ENCODE measurements around the gene PKD1L1.
A peak's percentile ranks its signal among the peaks of the same experiment; 100 is the strongest.
"Not testable (repeated sequence)": the region's sequence is repeated elsewhere in the genome, so short reads cannot be mapped to it uniquely, and the experiment has no call there.

The PKD1L1 gene

DNA sequence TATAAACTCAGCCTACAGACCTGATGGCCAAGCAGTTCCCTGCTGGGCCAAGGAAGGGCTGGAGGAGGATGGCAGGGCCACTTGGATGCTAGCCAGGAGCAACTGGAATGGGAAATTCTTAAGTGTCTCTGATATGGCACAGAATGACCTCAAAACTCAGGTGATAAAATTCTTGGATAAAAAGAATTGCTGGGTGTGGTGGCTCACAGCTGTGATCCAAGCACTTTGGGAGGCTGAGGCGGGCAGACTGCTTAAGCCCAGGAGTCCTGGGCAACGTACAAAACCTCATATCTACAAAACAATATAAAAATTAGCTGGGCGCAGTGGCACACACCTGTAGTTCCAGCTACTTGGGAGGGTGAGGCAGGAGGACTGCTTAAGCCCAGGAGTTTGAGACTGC, 14.0 kb upstream of the PKD1L1 start:
- DNase-seq (ENCODE audit: low read depth): no peak

DNA sequence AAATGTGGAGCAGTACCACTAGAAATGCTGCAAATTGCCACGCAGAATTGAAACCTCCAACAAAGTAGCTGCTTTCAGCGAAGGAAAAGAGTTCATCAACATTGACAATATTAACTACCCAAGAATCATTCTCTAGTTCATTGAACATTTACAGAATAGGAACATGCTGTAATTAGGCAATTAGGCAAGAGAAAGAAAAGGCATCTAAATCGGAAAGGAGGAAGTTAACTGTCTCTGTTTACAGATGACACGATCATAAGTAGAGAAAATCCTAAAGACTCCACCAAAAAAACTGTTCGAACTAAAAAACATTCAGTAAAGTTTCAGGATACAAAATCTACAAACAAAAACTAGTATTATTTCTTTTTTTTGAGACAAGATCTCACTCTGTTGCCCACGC, 8.9 kb upstream of the PKD1L1 start:
- no peak for DNase-seq (ENCODE audit: low read depth)

DNA sequence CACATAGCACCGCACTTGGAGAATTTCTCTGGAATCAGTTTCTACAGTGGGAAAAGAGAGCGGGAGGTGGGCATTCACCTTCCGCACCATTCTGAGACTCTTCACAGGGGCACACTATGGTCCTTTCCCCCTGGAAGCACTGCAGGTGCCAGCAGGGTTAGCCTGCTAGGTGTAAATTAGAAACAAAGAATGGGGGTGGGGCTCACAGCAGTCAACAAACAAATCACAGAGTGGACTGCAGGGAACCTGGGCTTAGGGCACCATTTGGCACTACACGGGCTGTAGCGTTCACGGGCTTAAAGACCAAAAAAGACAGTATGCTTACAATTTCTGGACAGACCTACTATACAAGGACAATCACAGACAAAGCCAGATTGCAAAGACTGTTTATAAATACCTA, 8.0 kb upstream of the PKD1L1 start:
- DNase-seq (ENCODE audit: low read depth): no peak

DNA sequence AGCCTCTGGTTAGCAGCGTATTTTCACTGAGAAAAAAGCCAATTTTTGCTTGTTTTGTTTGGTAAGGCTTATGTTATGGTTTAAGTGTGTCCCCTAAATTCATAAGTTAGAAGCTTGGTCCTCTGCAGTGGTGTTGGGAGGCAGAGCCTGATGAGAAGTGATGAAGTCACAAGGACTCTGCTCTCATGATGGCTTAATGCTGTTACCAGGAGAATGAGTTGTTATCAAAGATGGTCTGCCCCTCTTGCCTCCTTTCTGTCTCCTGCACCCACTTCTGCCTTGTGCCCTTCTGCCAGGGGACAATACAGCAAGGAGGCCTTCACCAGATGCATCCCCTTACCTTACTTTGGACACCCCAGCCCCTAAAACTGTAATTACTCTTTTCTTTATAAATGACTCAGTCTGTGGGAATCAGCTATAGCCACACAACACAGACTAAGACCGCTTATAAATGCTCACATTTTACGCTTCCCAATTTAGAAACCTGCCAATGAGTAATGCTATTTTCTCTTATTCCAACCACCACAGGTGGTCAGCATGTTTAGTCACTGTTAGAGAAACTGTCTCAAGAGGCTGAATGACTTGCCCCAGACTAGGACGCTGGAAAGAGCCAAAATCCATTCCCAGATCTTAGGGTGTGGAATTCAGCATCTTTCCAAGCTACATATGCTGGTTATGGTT, 6.1 kb upstream of the PKD1L1 start:
- DNase-seq (ENCODE audit: low read depth): no peak

DNA sequence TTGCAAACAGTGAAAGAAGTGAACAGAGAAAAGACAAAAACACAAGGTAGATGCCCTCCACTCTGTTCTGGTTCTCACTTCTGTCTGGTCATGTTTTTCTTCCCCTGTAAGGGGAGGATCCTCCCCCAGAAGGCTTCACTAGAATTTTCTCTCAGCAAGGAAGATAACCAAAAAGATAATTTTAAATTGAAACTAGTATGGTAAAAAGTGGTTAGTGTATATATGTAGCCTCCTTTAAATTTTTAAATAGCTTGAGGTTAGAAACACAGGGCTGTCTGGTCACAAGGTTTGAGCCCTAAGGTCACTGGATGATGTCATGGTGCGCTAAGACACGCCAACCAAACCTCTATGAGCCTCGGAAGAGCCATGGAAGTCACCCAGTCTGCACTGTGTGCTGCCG, 5.6 kb upstream of the PKD1L1 start:
- DNase-seq (ENCODE audit: low read depth): no peak

DNA sequence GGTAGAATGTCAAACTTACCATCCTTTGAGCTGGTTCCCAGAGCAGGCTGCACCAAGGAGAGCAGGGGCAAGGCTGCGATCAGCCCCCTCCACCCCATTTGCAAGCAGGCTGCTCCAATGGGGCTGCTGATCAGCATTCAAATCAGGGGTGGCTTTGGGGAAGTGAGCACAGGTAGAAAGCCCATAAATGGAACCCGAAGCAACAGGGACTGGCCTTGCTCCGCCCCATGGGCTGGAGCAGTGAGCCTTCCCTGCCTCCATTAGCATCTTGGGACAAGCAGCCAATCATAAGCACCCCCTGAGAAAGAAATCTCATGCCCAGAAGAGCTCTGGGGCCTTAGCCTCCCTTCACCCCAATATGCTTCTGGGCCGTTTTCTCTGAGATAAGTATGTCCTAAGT, 4.0 kb upstream of the PKD1L1 start:
- no peak for DNase-seq (ENCODE audit: low read depth)

DNA sequence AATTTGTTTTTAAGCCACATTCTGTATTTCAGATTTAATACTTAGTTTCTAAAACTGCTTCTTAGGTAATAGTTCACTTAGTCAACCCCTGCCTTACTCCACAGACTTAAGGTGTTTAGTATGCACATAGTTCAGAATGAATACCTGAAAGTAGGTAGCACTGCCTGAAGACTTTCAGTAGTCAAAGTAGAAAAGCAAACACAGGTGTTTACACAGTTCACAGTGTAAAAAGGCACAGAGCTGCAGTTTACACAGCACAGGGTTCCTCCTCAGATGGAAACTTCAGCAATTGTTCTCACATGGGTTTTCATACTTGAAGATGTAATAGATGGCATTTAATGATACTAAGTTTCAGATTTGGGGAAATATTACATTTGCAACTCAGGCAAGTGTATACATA, 3.1 kb upstream of the PKD1L1 start:
- DNase-seq (ENCODE audit: low read depth): no peak

DNA sequence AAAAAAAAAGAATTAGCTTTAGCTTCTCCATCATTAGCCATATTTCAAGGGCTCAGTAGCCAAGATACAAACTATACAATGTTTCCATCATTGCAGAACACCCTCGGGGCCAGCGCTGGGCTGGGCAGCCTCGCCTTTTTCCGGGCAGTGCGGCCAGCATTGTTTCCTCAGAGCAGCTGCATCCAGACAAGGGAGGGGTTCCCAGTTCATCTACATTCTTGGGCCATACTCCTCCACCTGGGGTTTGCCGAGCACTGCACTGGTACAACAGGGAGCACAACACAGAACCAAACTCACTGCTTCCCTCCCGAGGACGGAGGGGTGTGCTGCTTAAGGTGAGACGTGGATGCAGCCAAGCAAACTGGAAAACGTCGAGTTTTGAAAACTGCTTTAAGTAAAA, 2.4 kb upstream of the PKD1L1 start:
- DNase-seq (ENCODE audit: low read depth): no peak

DNA sequence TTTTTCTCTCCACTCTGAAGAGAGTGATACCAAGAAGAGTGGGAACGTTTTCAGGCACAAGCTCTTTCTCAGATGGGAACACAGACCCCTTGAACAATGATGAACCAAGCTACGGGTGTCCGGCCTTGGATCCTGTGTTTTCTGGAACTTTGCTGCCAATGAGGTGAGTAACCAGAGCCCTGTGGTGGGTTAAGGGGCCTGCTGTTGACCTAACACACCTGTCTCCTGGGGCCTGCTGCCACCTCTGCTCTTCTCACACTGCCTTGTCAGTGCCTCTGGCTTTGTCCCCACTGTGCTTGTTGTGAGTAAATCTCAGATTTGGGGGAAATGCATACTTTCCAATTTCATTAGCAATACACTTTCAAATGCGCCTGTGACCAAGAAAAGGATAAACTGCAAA, 1.4 kb upstream of the PKD1L1 start:
- DNase-seq (ENCODE audit: low read depth): no peak

DNA sequence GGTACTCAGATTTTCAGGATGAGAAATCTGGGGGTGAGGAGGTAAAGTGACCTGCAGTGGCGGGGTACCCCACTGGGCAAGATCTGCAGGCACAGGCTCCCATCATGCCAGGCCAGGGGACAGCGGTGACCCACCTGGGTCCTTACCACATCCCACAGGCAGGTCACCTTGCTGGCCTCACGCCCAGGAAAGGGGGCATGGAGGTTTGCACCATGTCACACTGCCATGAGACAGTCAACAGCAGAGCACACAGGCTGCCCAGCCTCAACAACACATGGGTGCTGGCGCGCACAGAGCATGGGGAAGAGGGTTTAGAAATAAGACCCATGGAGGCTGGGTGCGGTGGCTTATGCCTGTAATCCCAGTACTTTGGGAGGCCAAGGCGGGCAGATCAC, 914 bp downstream of the PKD1L1 start:
- no peak for DNase-seq (ENCODE audit: low read depth)

DNA sequence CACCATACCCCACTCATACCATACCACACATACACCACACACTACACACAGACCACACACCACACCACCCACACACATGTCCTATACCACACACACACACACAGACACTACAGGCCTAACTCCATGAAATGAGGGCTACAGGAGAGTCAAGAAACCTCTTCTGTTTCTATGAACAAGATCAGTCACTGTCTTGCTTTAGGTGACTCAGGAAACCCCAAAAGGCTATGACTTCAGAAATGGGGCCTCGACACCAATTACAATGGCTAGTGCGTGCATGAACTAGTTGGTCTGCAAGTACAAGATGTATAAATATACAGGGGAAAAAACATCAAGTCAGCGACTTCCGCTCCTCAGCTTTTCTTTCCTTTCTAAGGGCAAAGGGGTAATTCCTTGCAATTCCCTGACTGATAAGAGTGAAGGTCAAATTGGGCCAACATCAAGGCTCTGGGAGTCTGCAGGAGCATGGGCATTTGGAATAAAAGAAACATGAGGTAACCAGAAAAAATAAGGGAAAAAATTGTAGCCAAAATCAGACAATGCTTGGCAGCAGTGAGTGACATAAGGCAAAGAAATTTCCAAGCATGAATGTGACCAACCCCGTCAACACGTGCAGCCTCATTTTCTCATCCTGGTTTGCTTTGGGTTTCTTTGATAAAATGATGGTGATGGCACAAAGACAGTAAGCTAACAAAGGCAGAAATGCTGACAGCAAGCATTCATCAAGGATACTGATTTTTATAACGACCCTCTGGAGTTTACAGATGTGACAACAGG, 1.5 kb downstream of the PKD1L1 start:
- no peak for DNase-seq (ENCODE audit: low read depth)

DNA sequence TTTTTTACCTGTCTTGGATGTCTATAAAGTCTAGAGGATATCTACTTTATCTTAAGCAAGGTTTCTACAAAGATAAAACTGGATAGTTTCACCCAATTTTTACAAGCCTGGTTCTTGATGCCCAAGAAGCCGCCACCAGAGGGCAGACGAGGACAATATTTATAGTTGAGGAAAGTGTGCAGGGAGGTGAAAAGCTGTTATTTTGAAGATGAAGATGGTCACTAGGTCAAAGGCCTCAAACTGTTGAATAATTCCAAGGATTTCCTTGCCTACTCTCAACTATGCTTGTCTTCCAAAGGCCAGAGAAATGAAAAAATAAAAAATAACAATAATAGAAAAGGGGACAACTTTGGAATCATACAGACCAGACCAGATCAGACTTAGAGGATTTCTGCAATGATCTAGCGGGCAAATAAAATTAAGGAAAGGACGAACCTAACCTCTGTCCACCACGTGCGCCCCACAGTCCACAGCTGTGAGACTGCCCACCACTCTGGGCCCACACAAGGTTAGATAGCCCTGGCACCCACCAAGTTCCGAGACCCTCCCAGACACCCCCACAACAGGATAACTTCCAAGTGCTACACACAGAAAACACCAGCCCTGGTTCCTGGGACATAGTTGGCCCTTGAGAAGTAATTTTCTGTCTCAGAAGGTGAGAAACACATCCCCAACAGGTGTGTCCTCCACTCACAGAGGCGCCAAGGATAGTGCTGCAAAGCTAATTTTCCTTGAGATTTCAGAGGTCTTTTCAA, 2.8 kb downstream of the PKD1L1 start:
- DNase-seq (ENCODE audit: low read depth): no peak

DNA sequence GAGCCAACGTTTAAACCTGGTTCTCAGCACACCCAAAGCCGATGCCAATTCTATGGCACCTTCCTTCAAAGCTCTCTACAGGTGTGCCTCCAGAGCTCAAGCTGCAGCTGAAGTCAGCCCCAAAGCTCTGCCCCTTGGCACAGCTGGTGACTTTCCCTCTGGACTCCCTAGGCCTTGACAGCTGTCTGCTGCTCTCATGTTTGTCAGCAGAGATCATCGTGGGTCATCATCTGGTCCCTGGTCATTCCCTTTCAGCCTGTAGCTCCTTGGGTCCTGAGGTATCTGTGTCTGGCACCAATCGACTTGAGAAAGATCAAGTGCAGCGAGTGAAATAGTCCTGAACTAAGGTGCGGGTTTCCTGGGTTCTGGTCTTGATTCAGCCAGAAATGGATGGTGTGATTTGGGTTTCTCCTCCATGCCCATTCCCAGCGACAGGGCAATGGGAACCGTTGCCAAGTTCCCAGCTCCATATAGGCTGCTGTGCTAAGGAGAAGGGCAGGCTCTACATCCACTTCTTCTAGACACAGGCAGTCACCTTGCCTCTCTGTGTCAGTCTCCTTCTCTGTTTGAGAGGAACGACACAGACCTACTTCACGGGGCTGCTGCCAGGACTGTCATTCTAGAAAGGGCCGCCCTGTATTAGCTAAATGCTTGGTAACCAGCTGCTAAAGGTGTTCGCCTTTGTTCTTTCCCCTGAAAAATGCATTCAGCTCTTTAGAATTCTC, 3.6 kb downstream of the PKD1L1 start:
- no peak for DNase-seq (ENCODE audit: low read depth)

DNA sequence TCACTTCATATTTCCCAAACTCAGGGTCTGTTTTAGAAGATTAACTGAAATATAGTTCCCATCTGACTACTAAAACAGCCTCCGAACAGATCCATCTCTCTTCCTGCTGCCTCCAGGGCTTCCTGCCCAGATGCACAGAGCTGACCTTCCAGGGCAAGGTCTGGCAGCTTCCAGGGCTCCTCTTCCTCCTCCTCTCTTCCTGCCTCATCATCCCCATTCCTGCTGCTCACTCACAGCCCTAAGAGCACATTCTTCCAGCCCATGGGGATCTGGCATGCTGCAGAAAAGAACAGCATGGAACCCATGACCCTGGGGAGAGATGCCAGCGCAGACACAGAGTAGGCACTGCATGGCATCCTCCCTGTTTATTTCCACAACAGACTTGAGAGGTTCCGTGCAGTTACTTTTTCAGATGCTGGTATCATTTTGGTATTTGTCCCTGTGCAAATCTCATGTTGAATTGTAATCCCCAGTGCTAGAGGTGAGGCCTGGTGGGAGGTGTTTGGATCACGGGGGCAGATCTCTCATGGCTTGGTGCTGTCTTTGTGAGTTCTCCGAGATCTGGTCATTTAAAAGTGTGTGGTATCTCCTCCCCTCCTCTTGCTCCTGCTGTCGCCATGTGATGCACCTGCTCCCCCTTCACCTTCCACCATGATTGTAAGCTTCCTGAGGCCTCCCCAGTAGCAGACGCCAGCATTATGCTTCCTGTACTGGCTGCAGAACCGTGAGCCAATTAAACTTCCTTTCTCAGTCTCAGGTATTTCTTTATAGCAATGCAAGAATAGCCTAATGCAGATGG, 4.4 kb downstream of the PKD1L1 start:
- DNase-seq (ENCODE audit: low read depth): no peak

DNA sequence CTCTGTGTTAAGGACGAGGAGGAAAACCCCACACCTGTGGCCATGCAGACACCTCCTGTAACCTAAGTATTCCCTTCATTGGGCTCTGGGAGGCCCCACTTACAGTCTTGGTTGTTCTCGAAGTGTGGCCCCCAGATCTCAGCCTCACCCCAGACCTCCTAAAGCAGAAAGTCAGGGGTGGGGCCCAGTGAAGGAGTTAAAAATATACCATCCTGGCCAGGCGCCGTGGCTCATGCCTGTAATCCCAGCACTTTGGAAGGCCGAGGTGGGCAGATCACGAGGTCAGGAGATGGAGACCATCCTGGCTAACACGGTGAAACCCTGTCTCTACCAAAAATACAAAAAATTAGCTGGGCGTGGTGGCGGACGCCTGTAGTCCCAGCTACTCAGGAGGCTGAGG, 5.6 kb downstream of the PKD1L1 start:
- DNase-seq (ENCODE audit: low read depth): not testable (repeated sequence)

DNA sequence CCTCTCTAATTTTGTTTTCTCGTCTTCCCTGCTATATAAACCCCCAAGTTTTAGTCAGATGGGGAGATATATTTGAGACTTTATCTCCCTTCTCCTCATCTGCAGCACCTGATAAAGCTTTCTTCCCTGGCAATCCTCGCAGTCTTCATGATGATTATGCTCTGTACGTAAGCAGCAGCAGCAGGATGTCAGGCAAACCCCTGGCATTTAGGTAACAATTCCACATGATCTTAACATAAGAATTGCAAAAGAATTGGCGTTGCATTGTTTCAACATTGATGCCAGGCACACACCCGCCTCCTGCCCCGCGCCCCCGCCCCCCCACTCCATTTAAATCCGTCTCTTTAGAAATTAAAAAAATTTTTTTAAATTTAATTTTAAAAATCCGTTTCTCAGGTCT, 6.1 kb downstream of the PKD1L1 start:
- DNase-seq (ENCODE audit: low read depth): no peak

DNA sequence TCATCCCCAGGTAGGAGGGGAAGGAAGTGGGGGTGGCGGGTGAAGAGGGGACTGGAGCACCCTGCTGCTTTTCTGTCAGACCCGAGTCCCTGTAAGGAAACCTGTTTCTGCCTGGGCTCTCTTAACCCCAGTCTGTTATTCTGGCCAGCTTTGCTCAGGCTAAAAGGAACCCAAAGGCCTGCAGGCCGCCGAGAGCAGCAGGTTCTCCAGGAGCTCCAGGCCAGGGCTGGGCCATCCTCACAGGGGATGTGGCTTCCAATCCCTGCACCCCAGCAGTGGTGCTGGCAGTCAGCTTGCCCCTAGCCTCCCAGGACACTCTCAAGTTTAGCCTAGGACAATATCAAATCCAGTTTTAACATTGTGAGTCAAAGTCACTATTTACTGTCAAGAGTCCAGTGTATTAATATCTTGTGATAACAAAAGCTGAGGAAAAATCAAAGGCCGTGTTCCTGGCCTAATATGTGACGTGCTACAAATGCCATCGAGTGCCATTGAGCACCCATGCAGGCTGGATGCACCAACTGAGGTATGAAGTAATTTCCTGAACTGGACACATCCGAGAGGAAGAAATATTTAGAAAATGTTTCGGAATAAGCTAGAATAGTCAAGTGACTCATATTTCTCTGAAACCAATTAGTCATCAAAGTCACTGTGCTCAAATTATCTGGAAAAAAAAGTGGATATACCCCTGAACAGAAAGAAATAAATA, 7.0 kb downstream of the PKD1L1 start:
- peak; percentile 73 for DNase-seq (ENCODE audit: low read depth)

DNA sequence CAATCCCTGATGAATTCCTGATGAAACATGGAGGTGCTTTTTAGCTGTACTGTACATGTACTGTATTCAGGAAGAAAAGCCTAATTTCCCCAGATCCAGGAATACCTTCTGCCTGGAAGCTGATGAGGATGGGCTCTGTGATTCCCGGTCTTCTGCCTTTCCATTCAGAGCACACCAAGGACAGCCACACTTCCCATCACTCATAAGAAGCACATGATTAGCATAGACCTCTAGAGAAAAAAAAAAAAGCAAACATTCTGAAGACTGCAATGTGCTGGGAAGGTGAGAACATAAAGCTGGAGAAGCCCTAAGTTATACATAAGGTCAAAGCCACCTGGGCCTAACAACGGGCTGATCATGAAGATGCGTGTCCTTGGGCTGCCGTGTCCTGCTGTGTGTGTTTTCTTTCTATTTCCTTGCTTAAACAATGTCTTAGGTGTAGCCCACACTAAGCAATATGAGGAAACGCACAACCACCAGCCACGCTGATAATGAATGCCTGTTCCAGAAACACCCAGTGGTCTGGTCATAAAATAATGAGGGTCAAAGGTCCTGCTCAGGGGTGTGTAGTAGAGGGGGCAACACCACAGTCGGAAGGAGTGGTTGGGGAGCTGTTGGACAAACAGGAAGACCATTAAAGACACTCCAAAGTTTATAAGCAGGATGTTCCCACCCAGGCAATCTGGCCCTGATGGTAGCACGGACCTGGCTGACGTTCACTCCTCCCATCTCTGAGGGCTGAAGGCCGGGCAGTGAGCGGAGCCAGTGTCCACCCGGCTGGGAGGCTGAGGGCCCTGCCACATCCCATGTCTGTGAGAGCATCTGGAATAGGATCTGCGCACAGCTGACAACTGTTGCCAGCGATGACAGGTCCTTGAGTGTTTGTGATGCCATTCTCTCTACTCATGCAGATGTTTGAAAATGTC, 7.9 kb downstream of the PKD1L1 start:
- peak; percentile 78 for DNase-seq (ENCODE audit: low read depth)

DNA sequence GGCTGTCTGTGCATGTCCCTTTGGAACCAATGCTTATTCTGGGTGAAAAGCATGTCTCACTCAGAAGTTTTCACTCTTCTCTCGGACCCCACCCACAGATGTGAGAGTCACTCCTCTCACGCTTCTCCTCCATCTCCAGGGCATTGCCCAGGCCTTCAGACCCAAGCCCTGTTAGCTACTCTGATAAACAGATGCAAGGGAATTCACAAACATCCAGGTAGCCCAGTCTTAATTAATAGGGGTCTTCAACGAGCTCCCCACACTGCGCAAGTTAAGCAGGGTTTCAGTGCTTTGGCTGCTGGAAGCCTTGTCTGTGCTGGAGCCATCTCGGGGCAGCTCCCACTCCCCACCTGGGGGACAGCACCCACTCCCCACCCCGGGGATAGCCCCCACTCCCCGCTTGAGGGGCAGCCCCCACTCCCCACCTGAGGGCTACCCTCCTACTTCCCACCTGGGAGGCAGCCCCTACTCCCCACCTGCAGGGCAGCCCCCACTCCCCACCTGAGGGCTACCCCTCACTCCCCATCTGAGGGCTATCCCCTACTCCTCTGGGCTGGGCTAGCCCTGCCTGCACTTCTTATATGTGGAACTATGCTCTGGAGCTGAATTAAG, 8.7 kb downstream of the PKD1L1 start:
- no peak for DNase-seq (ENCODE audit: low read depth)
